ENCODE measurements around the gene CHMP1A.

DNA sequence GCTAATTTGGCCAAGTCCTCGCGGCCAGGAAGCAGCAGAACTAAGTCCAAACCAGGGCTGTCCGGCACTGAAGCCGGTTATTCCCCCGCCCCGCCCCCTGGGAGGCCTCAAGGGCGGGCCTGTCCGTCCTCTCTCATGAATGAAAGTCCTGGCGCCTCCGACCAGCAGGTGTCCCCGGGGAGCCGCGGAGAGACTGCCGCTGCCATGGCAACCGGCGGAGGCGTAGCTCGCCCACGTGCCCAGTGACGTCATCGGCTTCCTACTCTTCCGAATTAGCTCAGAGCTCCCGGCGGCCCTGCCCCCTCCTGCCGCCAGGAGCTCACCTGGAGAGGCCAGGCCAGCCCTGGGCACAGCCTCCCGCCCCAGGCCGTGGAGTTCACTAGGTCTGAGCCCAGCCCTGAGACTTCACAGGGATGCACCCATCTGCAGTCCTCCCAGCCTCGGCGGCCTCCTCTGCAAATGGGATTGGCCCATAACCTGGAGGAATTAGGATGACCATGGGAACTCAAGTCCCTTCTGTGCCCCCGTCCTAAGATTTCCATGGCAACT is 42.7 kb upstream of the CHMP1A start:
- peak; percentile 69 for TF ChIP-seq CTCF (IDR thresholded peaks at IDR 0.05)
- peak; percentile 97 for TF ChIP-seq USF2 (IDR thresholded peaks at IDR 0.05)
- TF ChIP-seq, protein P1, sequence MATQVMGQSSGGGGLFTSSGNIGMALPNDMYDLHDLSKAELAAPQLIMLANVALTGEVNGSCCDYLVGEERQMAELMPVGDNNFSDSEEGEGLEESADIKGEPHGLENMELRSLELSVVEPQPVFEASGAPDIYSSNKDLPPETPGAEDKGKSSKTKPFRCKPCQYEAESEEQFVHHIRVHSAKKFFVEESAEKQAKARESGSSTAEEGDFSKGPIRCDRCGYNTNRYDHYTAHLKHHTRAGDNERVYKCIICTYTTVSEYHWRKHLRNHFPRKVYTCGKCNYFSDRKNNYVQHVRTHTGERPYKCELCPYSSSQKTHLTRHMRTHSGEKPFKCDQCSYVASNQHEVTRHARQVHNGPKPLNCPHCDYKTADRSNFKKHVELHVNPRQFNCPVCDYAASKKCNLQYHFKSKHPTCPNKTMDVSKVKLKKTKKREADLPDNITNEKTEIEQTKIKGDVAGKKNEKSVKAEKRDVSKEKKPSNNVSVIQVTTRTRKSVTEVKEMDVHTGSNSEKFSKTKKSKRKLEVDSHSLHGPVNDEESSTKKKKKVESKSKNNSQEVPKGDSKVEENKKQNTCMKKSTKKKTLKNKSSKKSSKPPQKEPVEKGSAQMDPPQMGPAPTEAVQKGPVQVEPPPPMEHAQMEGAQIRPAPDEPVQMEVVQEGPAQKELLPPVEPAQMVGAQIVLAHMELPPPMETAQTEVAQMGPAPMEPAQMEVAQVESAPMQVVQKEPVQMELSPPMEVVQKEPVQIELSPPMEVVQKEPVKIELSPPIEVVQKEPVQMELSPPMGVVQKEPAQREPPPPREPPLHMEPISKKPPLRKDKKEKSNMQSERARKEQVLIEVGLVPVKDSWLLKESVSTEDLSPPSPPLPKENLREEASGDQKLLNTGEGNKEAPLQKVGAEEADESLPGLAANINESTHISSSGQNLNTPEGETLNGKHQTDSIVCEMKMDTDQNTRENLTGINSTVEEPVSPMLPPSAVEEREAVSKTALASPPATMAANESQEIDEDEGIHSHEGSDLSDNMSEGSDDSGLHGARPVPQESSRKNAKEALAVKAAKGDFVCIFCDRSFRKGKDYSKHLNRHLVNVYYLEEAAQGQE (IDR thresholded peaks at IDR 0.05): no peak
- no peak for TF ChIP-seq POLR2A (IDR thresholded peaks at IDR 0.05; ENCODE audit: low read length)
- peak; percentile 57 for TF ChIP-seq SMC3 (IDR thresholded peaks at IDR 0.05)
- no peak for TF ChIP-seq HDAC2 (IDR thresholded peaks at IDR 0.05)
- TF ChIP-seq MAX (IDR thresholded peaks at IDR 0.05): peak; percentile 92
- TF ChIP-seq HOXA7 (CRISPR knock-in tag; IDR thresholded peaks at IDR 0.05): no peak
- TF ChIP-seq TFCP2L1 (CRISPR knock-in tag; IDR thresholded peaks at IDR 0.05): no peak
- TF ChIP-seq MAFK (IDR thresholded peaks at IDR 0.05; ENCODE audit: partially characterized antibody): no peak
- TF ChIP-seq SREBF2 (IDR thresholded peaks at IDR 0.05): no peak
- no peak for TF ChIP-seq CBX2 (IDR thresholded peaks at IDR 0.05; ENCODE audit: borderline replicate concordance, low read depth)

All from A549 (cell line).